Measurements from ENCODE around the gene APBB2. TPM values are rescaled to one million over a fixed set of nuclear protein-coding genes. Genes with fewer than 3 reads are reported as not detected.
"Not testable (repeated sequence)": the region's sequence is repeated elsewhere in the genome, so short reads cannot be mapped to it uniquely, and the experiment has no call there.

Gene APBB2
- total RNA-seq, 2 donors from 2014 or later, result 55.2 to 70.1 TPM

DNA sequence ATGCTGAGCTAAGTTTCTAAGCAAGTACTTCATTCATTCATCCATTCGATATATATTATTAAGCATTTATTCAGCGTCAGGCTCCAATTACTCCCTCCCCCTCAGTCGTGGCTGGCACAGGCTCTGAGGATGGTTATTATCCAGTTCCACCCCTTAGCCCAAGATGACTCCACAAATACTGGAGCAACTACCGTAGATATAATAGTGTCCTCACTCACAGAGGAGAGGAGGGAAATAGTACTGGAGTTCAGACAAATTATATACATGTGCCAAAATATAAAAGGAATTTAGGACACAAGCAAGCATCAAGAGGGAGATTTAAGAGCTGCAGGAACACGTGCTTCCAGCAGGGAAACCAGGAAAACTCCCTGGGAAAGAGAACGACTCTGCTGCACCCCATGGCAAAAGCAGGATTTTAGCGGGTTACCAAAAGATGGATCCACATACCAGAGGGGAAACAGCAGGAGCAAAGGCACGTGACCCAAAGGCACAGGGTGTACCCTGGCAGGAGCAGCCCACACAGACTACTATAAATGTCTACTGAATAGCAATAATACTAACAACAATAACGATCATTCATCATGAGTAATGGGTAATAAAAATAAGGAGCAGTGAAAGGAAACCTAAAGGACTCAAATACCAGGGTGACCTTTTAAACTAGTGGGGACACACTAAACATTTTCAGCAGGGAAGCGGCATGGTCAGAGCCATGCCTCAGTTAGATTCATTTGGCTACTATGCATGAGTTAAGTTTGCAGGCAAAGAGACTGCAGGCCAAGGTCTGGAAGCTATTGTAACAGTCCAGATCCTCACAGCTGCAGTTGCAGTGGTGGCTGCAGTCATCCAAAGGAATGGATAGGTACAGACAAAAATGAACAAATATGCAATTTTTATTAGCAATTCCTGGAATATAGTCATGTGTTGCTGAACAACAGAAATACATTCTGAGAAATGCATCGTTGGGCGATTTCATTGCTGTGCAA lies 153.7 kb downstream of the APBB2 start:
- intact Hi-C loops (cut with DNase I), result no loop called here
- no peak for DNase-seq (ENCODE audit: low spot score)

DNA sequence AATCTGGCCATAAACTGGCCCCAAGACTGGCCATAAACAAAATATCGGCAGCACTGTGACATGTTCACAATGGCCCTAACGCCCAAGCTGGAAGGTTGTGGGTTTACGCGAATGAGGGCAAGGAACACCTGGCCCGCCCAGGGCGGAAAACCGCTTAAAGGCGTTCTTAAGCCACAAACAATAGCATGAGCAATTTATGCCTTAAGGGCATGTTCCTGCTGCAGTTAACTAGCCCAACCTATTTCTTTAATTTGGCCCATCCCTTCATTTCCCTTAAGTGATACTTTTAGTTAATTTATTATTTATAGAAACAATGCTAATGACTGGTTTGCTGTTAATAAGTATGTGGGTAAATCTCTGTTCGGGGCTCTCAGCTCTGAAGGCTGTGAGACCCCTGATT lies 154.9 kb downstream of the APBB2 start:
- intact Hi-C loops (cut with DNase I); DNase-seq (ENCODE audit: low spot score): not testable (repeated sequence)

DNA sequence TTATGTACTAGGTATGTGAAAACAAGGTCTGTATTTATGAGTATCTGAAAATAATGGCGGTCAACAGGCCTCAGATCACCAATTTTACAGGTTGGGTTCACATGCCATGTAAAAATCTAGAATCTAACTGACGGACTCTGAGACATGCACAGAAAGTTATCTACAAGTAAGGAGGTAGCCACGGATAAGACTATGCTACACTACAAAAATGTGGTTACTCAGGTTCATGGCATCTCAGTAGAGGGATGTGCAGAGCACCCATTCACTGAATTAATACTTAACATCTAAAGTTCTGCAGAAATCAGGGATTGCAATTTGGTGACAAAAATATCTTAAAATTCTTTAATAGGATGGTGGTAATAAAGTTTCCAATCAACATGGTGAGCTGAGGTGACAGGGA lies 155.9 kb downstream of the APBB2 start:
- DNase-seq (ENCODE audit: low spot score), result no peak
- intact Hi-C loops (cut with DNase I), result no loop called here

DNA sequence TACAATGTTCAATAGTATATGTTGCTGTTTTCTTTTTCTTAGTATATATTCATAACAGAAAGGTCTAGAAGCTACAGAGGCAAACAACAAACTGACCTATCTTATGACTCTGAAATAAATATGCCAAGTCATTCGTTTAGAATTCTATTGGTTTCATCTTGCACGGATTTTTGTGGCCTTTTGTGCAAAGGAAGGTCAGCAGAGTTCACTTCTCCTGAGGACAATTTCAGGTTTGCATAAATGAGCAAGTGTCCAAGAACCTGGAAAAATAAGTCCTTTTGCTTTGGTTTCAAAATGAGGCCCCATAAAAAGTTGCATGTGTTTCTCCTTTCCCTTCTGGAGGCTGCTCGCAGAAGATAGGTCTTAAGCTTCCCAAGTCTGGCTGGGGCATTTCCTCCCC lies 156.9 kb downstream of the APBB2 start:
- DNase-seq (ENCODE audit: low spot score), result no peak
- intact Hi-C loops (cut with DNase I), result no loop called here

DNA sequence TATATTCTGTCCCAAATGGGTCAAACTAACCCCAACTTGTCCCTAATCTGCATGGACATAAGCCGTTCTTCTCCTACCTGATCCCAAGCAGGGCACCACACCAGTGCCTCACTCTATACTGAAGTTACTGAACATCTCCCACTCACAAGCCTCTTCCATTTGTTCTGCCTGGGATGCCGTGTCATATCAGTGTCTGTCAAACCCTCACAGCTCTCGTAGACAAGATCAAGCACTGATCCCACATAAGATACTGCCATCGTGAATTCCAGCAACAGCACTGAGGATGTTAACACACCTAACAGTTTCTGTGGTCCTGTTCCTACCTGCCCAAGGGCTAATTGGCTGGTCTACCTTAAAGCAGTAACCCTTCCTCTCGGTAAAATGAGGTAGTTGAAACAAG lies 162.1 kb downstream of the APBB2 start:
- intact Hi-C loops (cut with DNase I), result loop anchor here in 1 of 2 donors (5.0 kb wide), 1 partner anchor 1435 kb away; no protein-coding TSS in a partner anchor
- DNase-seq (ENCODE audit: low spot score), result no peak

DNA sequence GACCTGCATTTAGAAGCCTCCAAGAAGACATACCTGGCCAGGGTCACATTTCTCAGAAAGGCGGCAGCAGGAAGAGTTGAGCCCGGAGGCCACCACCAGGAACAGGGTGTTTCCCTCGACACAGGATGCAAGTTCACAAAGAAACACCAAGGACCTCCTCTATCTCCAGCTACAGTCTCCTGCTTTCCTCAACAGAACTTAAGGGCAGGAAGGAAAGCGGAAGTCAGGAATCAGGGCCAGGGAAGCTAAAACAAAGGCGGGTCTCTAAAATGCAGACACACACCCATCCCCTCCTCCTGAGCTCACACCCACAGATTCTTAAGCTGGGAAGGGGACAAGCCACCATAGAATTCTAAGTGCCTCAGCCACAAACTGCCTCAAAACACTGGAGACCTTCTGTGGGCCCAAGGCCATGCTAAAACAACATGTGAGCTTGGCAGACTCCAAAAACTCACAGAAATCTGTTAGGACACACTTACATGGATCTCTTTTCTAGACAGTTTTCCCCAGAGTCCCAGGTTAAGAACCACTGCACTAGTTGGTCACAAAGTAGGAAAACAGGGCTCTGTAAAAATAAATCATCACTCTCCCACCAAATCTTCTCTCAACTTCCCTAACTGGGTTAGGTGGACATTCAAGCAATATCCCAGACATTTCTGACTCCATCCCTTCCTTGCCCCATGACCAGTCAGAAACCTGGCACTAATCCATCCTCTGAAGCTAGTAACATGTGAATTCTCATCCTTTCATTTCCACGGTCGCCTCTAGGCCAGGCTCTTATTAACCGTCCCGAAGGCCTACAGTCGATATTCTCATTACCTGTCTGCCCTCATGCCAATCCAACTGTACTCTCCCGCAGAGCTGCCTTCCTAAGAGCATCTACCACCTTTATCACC lies 163.2 kb downstream of the APBB2 start:
- DNase-seq (ENCODE audit: low spot score), result no peak
- intact Hi-C loops (cut with DNase I), result loop anchor here in 1 of 2 donors (5.0 kb wide), 1 partner anchor 1436 kb away; no protein-coding TSS in a partner anchor

DNA sequence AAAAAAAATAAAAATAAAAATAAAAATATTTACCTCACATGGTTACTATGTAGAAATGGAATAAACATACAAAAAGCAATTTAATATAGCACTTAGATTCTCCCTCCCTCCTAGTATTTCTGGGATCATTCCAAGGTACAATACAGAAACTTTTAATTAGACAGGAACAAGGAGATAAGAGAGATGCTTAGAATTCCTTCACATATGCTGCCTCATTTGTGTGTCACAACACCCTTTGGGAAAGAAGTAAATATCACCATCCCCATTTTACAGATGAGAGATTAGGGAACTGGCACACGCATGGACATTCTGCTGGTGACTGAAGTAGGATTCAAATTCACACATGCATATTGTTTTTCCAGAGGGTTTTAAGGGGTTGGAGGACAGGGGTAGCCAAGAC lies 164.2 kb downstream of the APBB2 start:
- intact Hi-C loops (cut with DNase I), result loop anchor here in 1 of 2 donors (5.0 kb wide), 1 partner anchor 1437 kb away; no protein-coding TSS in a partner anchor
- DNase-seq (ENCODE audit: low spot score), result no peak

DNA sequence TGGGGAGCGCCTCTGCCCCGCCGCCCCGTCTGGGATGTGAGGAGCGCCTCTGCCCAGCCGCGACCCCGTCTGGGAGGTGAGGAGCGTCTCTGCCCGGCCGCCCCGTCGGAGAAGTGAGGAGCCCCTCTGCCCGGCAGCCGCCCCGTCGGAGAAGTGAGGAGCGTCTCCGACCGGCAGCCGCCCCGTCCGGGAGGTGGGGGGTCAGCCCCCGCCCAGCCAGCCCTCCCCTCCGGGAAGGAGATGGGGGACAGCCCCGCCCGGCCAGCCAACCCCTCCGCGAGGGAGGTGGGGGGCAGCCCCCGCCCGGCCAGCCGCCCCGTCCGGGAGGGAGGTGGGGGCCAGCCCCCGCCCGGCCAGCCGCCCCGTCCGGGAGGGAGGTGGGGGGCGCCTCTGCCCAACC lies 165.2 kb downstream of the APBB2 start:
- intact Hi-C loops (cut with DNase I), result not testable (repeated sequence)

DNA sequence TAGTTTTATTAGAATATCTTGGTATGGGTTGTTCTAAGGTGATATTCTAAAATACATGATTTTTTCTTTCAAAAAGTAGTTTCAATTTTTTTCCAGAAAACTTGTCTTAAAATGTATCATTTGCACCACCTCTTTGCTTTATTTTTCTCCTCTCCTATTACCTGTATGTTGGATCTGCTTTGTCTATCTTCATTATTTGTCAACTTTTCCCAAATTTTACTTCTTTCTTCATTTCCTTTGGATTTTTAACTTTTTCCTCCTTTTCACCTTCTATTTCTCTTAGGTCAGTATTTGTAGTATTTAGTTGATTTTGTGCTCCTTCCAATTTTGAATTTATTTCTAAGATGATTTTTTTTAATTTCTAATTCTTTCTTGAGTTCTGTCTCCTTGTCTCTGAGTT lies 169.6 kb downstream of the APBB2 start:
- DNase-seq (ENCODE audit: low spot score), result no peak
- intact Hi-C loops (cut with DNase I), result no loop called here

More for the DNA sequence above, 165.2 kb downstream of the APBB2 start:
- not testable (repeated sequence) for DNase-seq (ENCODE audit: low spot score)

DNA sequence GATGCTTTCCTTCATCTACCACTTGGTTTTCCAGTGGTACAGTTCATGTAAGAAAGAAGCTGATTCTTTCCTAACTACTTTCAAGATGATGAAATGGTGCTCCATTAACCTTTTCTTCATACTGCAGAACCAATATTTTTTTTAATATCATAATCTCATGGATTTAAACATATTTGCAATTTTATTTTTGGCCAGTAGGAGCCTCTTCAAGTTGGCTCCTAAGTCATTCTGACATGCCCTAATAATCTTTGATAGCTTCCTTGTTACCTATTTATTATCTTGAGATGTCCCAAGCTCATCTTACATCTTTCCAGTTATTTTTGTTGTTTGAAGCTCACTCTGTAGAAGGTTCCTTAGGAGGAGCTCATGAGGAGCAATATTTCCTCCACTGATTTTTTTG lies 170.2 kb downstream of the APBB2 start:
- no peak for DNase-seq (ENCODE audit: low spot score)
- intact Hi-C loops (cut with DNase I), result no loop called here

DNA sequence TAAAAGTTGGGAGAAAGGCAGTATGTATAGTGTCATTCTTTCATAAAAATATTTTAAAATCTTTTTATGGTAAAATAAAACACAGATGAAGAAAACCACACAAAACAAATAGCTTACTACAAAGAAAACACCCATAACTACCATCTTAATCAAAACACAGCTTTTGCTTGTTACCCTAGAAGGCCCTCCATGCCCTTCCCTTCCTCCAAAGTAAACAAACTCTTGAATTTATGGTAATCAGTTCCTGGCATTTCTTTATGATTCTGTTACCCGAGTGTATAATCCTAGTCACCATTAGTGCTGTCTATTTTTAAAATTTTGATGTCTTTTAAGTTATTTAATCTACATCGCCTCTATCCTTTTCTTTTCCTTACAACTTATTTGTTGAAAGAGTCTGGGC lies 170.9 kb downstream of the APBB2 start:
- DNase-seq (ENCODE audit: low spot score), result no peak
- intact Hi-C loops (cut with DNase I), result no loop called here

DNA sequence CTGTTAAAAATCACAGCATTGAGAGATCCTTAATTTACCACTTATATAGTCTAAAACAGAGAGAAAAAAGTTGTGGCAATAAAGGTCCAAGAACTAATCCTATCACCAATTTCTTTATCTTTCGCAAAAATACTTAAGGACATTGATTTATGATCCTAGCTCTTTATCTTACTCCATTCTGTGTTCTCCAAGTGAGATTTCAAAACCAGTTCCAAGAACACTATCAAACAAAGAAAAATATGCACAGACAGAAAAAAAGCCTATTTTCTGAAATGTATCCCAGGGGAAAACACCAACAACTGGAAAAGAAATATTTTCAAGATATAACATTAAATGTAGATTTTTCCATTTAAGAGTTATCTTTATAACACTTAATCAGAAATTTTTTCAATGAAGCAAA lies 172.8 kb downstream of the APBB2 start:
- no peak for DNase-seq (ENCODE audit: low spot score)
- intact Hi-C loops (cut with DNase I), result no loop called here

DNA sequence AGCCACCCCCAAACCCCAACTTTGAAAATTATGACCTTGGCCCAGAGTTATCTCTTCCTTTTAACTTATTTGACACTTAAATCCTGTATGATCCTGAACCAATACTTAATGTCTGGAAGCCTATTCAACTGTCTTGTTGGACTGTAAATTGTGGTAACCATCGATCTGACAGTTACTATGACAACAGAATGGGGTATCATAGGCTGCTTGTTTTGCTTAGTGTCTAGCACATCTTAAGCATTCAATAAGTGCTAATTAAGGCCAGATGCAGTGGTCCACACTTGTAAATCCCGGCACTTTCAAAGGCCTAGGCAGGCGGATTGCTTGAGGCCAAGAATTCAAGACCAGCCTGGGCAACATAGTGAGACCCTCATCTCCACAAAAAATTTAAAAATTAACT lies 175.0 kb downstream of the APBB2 start:
- DNase-seq (ENCODE audit: low spot score), result no peak
- intact Hi-C loops (cut with DNase I), result no loop called here

DNA sequence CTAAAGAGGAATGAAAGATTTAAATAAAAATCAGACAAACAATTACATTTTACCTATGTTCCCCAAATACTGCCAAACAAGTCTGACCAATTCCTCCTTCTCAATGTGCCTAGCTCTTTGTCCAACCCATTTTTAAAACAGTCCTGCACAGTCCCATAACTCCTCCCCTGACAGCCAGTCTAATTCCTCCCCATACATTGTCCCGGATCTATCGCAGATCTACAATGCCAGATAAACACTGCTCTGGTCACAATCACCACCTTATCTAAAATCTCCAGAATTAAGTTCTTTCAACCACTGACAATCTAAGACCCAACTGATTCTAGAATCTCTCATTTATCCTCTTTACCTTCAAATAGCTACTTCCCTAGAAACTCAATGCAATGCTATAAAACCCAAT lies 176.0 kb downstream of the APBB2 start:
- intact Hi-C loops (cut with DNase I), result no loop called here
- DNase-seq (ENCODE audit: low spot score), result no peak

DNA sequence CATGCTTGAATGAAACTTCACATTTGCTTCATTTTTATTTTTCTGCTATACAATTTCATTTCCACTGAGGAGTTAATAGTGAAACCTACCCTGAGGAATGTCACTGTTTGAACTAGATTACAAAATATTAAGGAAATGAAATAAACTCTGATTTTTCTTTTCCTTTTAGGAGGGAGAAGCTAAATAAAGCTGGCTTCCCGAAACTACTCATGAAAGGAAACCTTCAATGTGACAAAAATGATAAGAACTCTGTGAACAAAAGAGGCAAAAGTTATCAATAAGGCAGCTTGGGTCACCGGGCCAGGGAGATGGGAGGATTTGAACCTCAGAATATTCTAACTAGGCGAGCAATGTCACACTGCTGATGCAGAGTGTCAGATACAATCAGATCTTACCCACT lies 185.2 kb downstream of the APBB2 start:
- intact Hi-C loops (cut with DNase I), result no loop called here

DNA sequence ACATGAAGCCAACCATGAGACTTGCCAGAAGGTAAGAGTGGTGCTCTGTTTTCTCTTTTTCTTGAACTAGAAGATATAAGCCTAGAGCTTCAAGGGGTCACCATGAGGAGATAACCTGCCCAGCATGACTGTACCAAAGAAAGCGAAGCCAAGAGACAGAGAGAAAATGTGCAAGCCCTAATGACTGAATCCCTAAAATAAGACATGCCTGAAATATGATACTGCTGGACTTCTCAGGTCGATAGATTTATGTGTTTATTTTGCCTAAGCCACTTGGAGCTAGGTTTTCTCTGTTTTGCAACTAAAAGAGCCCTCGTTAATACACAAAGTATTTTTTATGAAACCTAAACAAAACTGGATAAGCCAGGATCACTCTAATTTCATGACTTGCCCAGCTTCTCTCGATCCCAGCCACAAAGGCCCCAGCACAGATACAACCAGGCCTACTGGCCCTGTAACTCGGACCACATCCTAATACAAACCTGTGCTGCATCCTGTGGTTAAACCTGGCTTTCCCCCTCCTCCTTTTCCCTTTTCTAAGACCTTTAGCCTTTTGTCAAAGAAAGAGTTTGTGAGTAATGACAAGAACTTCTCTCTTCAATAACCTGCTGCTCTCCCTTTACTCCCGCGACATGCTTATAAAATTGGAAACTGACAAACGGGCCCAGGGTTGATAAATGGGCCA lies 185.8 kb downstream of the APBB2 start:
- no peak for DNase-seq (ENCODE audit: low spot score)
- intact Hi-C loops (cut with DNase I), result no loop called here

More for the DNA sequence above, 185.2 kb downstream of the APBB2 start:
- no peak for DNase-seq (ENCODE audit: low spot score)

DNA sequence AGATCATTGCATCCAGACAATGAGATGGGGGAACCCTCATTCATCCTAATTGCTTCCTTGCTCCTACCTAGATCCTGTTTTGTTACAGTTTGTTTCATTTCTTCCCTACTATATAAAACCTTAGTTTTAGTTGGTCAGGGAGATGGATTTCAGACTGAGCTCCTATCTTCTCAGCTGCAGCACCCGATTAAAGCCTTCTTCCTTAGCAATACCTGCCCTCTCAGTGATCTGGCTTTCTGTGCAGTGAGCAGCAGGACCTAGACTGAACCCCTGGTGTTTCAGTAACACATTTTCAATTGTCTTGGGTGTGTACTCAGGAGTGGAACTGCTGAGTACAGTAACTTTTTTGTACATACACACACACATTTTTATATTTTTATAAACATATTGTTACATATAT lies 187.4 kb downstream of the APBB2 start:
- no peak for DNase-seq (ENCODE audit: low spot score)
- intact Hi-C loops (cut with DNase I), result no loop called here

DNA sequence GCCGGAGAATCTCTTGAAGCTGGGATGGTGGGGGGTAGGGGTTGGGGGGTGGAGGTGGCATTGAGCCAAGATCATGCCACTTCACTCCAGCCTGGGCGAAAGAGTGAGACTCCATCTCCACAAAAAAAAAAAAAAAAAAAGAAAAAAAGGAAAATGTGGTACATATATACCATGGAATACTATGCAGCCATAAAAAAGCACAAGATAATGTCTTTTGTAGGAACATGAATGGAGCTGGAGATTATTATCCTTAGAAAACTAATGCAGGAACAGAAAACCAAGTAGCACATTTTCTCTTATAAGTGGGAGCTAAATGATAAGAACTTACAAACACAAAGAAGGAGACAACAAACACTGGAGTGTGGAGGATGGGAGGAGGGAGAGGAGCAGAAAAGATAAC lies 188.5 kb downstream of the APBB2 start:
- no peak for DNase-seq (ENCODE audit: low spot score)
- intact Hi-C loops (cut with DNase I), result no loop called here

Measured in posterior vena cava (tissue), 2 donors.